Brain microvascular endothelial cell (primary cell): ENCODE measurements around the gene DPH1.

ENCODE experiments used
- DNase-seq: peaks from one replicate; pipeline ENCODE4 v3.0.0-alpha.2; 2020
- H3K27ac ChIP-seq: fragments of 250-450 bp; sonication (Bioruptor Pico); 2 replicates; pipeline ENCODE4 v1.5.1; 2020; ENCODE audit warnings: mild to moderate bottlenecking, moderate library complexity
- H3K27me3 ChIP-seq: fragments of 250-450 bp; sonication (Bioruptor Pico); replicated peaks from 2 replicates; pipeline ENCODE4 v1.5.1; 2020; ENCODE audit warnings: mild to moderate bottlenecking
- H3K36me3 ChIP-seq: fragments of 250-450 bp; sonication (Bioruptor Pico); replicated peaks from 2 replicates; pipeline ENCODE4 v1.5.1; 2020; ENCODE audit warnings: mild to moderate bottlenecking
- H3K4me3 ChIP-seq: 2 replicates; pipeline ENCODE4 v1.5.1; 2011; ENCODE audit warnings: low read depth, mild to moderate bottlenecking, control low read depth, low read length, moderate library complexity
- CTCF ChIP-seq: IDR thresholded peaks from 2 replicates; pipeline ENCODE4 v1.5.1; 2011; ENCODE audit warnings: low read depth, mild to moderate bottlenecking, moderate library complexity, low read length, control low read depth, inconsistent platforms; ENCODE audit errors: missing control alignments
- in situ Hi-C: cut with HindIII; loops from 2 replicates; pipeline ENCODE4 v1.10.0; 2017; ENCODE audit warnings: low sequenced_read_pairs, low pct_ligation_motif_present

Gene DPH1

GRCh38 chr17:2084766-2085647 is 55.1 kb downstream of the DPH1 start:
- H3K36me3 ChIP-seq = peaks cover 13% of the 10 kb centered on the region
- peak; percentile 64 for DNase-seq
- no peak for TF ChIP-seq CTCF

GRCh38 chr17:2085648-2085949 is 55.6 kb downstream of the DPH1 start:
- in situ Hi-C loops = loop anchor here (10.0 kb wide), 1 partner anchor 89 kb away; no protein-coding TSS in a partner anchor
- DNase-seq = no peak
- TF ChIP-seq CTCF = no peak
- peak overlapping the region; percentile 80 for H3K27ac ChIP-seq
- no peaks in the 10 kb centered on the region for H3K27me3 ChIP-seq
- no peak overlapping the region for H3K4me3 ChIP-seq
- peaks cover 12% of the 10 kb centered on the region for H3K36me3 ChIP-seq

More at GRCh38 chr17:2084766-2085647, 55.1 kb downstream of the DPH1 start:
- H3K27me3 ChIP-seq = no peaks in the 10 kb centered on the region
- peak overlapping the region; percentile 80 for H3K27ac ChIP-seq
- in situ Hi-C loops = loop anchor here (10.0 kb wide), 1 partner anchor 90 kb away; no protein-coding TSS in a partner anchor
- H3K4me3 ChIP-seq = no peak overlapping the region

GRCh38 chr17:2086306-2086705 is 56.4 kb downstream of the DPH1 start:
- no peak for TF ChIP-seq CTCF
- Histone ChIP-seq H3K36me3 (peaks cover 5% of the 10 kb centered on the region), H3K4me3 (no peak overlapping the region), H3K27ac (no peak overlapping the region), H3K27me3 (no peaks in the 10 kb centered on the region)
- in situ Hi-C loops = loop anchor here (10.0 kb wide), 1 partner anchor 88 kb away; no protein-coding TSS in a partner anchor
- DNase-seq = no peak

- peaks cover 2% of the 10 kb centered on the region for H3K36me3 ChIP-seq
- H3K4me3 ChIP-seq = no peak overlapping the region
- DNase-seq = peak; percentile 47
- H3K27ac ChIP-seq = peak overlapping the region; percentile 40
- no peaks in the 10 kb centered on the region for H3K27me3 ChIP-seq
- no peak for TF ChIP-seq CTCF
- in situ Hi-C loops = loop anchor here (10.0 kb wide), 1 partner anchor 87 kb away; no protein-coding TSS in a partner anchor
These were observed 57.8 kb downstream of the DPH1 start for GRCh38 chr17:2087597-2088211.

GRCh38 chr17:2089021-2089422 is 59.1 kb downstream of the DPH1 start:
- TF ChIP-seq CTCF = no peak
- Histone ChIP-seq H3K36me3 (peaks cover 2% of the 10 kb centered on the region), H3K27me3 (no peaks in the 10 kb centered on the region), H3K27ac (peak overlapping the region; percentile 78), H3K4me3 (no peak overlapping the region)
- peak; percentile 50 for DNase-seq
- in situ Hi-C loops = loop anchor here (10.0 kb wide), 1 partner anchor 86 kb away; no protein-coding TSS in a partner anchor
